Upper lobe of left lung (tissue), 4 donors: ENCODE results near the gene LHFPL3.

ENCODE experiments used
- EP300 ChIP-seq, 4 donors: sonication (generic); formaldehyde crosslinking; IDR thresholded peaks; one replicate each; pipeline ENCODE4 v1.5.1; 2017; ENCODE audit warnings: antibody characterized with exemption in 4 of 4, control low read depth in 2 of 4
- POLR2A ChIP-seq, 4 donors: fragments of 450-650 bp; IDR thresholded peaks; one replicate each; pipeline ENCODE4 v1.5.1; 2016 to 2017; ENCODE audit warnings: antibody characterized with exemption in 4 of 4, mild to moderate bottlenecking in 2 of 4
- POLR2AphosphoS5 ChIP-seq, 2 donors: sonication (generic); formaldehyde crosslinking; IDR thresholded peaks; one replicate each; pipeline ENCODE4 v1.5.1; 2017; ENCODE audit warnings: antibody characterized with exemption in 2 of 2
- TF ChIP-seq, protein P1 (sequence below), 6 experiments: fragments of 450-650 bp in 4 of 6; fragments of 200-600 bp in 2 of 6; sonication (generic) in 2 of 6; IDR thresholded peaks; one replicate each; pipeline ENCODE4 v1.5.1; 2016 to 2019; ENCODE audit warnings: antibody characterized with exemption in 6 of 6

DNA sequence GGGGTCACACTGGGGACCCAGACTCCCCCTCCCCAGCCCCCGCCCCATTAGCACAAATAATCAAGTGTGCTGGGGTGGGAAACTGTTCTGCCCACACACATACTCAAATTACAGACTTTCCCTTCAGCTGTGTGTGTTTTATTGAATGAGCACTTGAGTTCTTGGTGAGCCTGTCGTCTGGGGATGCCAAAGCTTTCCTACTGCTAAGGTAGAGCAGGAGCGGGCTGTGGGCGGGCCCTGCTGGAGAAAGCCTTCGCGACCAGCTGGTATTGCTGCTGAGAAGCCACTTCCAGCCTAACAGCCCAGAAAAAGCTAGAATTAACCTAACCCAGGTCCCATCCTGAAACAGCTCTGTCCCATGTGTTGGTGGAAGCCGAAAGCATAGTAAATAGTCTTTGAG, 598.7 kb downstream of the LHFPL3 start:
- no peak for TF ChIP-seq EP300 (IDR thresholded peaks at IDR 0.05)
- TF ChIP-seq, protein P1, sequence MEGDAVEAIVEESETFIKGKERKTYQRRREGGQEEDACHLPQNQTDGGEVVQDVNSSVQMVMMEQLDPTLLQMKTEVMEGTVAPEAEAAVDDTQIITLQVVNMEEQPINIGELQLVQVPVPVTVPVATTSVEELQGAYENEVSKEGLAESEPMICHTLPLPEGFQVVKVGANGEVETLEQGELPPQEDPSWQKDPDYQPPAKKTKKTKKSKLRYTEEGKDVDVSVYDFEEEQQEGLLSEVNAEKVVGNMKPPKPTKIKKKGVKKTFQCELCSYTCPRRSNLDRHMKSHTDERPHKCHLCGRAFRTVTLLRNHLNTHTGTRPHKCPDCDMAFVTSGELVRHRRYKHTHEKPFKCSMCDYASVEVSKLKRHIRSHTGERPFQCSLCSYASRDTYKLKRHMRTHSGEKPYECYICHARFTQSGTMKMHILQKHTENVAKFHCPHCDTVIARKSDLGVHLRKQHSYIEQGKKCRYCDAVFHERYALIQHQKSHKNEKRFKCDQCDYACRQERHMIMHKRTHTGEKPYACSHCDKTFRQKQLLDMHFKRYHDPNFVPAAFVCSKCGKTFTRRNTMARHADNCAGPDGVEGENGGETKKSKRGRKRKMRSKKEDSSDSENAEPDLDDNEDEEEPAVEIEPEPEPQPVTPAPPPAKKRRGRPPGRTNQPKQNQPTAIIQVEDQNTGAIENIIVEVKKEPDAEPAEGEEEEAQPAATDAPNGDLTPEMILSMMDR (IDR thresholded peaks at IDR 0.05): no peak
- peak in 1 of 4 donors; percentile 27 for TF ChIP-seq POLR2A (IDR thresholded peaks at IDR 0.05)
- TF ChIP-seq POLR2AphosphoS5 (IDR thresholded peaks at IDR 0.05): no peak
